Loucy (cell line): Measurements from ENCODE around the gene SEMA5A.

ENCODE experiments used
- H2AFZ ChIP-seq: fragments of 200-600 bp; sonication (generic); 2 replicates; pipeline ENCODE4 v1.6.0; 2016; ENCODE audit warnings: antibody characterized with exemption, mild to moderate bottlenecking, low read length, moderate library complexity
- H3F3A ChIP-seq: fragments of 200-600 bp; 2 replicates; pipeline ENCODE4 v1.6.0; 2016; ENCODE audit warnings: antibody characterized with exemption, low read depth, mild to moderate bottlenecking
- H3K27me3 ChIP-seq: fragments of 200-600 bp; sonication (generic); 2 replicates; pipeline ENCODE4 v1.6.1; 2014; ENCODE audit warnings: low read length, mild to moderate bottlenecking; ENCODE audit not compliant: insufficient read depth, poor library complexity, severe bottlenecking
- H3K36me3 ChIP-seq: fragments of 200-600 bp; sonication (generic); 2 replicates; pipeline ENCODE4 v1.6.1; 2016; ENCODE audit warnings: low read length; ENCODE audit not compliant: insufficient read depth
- H3K4me1 ChIP-seq: fragments of 200-600 bp; sonication (generic); 2 replicates; pipeline ENCODE4 v1.5.1; 2014; ENCODE audit warnings: low read length, mild to moderate bottlenecking; ENCODE audit not compliant: insufficient read depth, poor library complexity, severe bottlenecking
- H3K4me2 ChIP-seq: fragments of 200-600 bp; sonication (generic); 2 replicates; pipeline ENCODE4 v1.6.0; 2014; ENCODE audit warnings: antibody characterized with exemption, low read length, low read depth, mild to moderate bottlenecking; ENCODE audit not compliant: poor library complexity, severe bottlenecking
- H3K4me3 ChIP-seq: fragments of 200-600 bp; sonication (generic); 2 replicates; pipeline ENCODE4 v1.5.1; 2014; ENCODE audit warnings: low read length, mild to moderate bottlenecking, mixed read lengths; ENCODE audit not compliant: poor library complexity, severe bottlenecking
- H3K79me2 ChIP-seq: fragments of 200-600 bp; sonication (generic); 2 replicates; pipeline ENCODE4 v1.6.1; 2014; ENCODE audit warnings: low read length; ENCODE audit not compliant: insufficient read depth
- H3K9ac ChIP-seq: fragments of 200-600 bp; sonication (generic); 2 replicates; pipeline ENCODE4 v1.6.0; 2014; ENCODE audit warnings: mild to moderate bottlenecking, low read depth, low read length, moderate library complexity; ENCODE audit not compliant: poor library complexity, severe bottlenecking
- H3K9me2 ChIP-seq: fragments of 200-600 bp; sonication (generic); replicated peaks from 2 replicates; pipeline ENCODE4 v1.6.1; 2016; ENCODE audit warnings: low read depth, low read length, mixed read lengths
- H3K9me3 ChIP-seq: fragments of 200-600 bp; sonication (generic); 2 replicates; pipeline ENCODE4 v1.6.1; 2014; ENCODE audit warnings: mild to moderate bottlenecking, antibody characterized with exemption, low read length, low read depth; ENCODE audit not compliant: insufficient read depth
- H4K20me1 ChIP-seq: fragments of 200-600 bp; sonication (generic); 2 replicates; pipeline ENCODE4 v1.6.0; 2014; ENCODE audit warnings: antibody characterized with exemption, low read length, mild to moderate bottlenecking; ENCODE audit not compliant: insufficient read depth, poor library complexity, severe bottlenecking
- EZH2phosphoT487 ChIP-seq: fragments of 200-600 bp; IDR thresholded peaks from 2 replicates; pipeline ENCODE4 v1.6.1; 2018; ENCODE audit warnings: antibody characterized with exemption, mild to moderate bottlenecking, moderate library complexity, borderline replicate concordance
- TF ChIP-seq, protein P1 (sequence below): fragments of 200-600 bp; sonication (generic); conservative IDR thresholded peaks from 2 replicates; pipeline ENCODE4 v1.5.1; 2014; ENCODE audit warnings: mild to moderate bottlenecking, antibody characterized with exemption, low read length

SEMA5A gene

DNA sequence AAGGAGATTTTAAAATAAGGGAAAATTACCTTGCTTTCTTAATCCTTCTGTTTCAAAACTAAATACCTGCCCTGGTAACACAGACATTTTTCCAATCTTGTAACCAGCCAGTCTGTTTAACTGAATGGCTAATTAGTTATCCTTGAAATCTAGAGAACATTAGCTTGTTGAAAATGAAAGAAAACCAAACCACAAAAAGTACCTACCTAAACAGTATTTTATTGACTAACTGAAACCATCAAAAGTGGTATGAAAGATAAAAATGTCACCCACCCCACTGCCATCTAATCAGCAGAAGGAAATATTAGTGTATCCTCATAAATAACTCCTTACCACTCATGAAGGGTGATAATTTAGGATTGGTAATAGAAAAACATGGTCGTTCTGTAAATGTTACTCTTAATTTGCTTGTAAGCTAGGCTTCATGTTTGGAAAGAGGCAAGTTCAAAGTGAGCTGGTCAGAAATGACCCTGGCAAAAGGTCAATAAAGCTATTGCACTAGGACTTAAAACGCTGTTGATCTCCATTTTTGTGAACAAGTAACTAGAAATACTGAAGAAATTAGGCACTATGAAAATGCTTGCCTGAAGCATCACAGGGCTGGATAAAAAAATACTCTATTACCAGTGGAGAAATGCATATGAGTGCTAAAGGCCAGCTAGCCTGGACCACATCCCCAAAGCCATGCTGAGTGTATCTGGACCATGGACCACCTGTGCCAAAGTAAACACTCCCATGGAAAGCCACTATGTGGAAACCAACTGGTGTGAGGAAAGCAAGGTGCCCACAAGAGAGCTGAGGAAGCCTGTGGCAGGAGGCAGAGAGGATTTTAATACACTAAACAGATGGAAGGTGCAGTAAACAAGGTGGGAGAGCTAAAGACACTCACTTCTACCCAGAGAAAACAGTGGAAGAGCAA, 8.4 kb downstream of the SEMA5A start:
- peaks cover 10% of the 10 kb centered on the region for H3K4me1 ChIP-seq
- no peaks in the 10 kb centered on the region for H3K9me2 ChIP-seq
- no peak overlapping the region for H2AFZ ChIP-seq
- H3K9ac ChIP-seq: no peak overlapping the region
- no peaks in the 10 kb centered on the region for H3K79me2 ChIP-seq
- no peak for TF ChIP-seq EZH2phosphoT487
- no peak overlapping the region for H3K4me2 ChIP-seq
- no peaks in the 10 kb centered on the region for H3K9me3 ChIP-seq
- H3K4me3 ChIP-seq: no peak overlapping the region
- no peaks in the 10 kb centered on the region for H3K27me3 ChIP-seq
- no peaks in the 10 kb centered on the region for H3F3A ChIP-seq
- H4K20me1 ChIP-seq: no peaks in the 10 kb centered on the region
- no peaks in the 10 kb centered on the region for H3K36me3 ChIP-seq

DNA sequence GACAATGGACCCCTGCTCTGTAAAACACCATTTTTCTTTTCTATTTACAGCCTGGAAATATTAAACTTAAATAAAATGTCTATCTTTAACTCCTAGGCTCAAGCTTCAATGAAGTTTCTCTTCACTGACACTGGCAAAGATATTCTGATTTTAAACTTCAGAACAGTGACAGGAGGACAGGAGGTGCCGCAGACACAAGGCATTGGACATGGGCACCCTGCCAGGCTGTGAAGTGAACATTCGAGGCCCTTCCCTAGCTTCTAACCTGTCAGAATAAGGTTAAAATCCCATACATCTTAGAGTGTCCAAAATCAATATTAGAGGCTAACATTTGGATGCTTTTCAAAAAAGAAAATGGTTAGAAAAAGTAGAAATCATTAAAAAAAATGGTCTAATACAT, 9.2 kb downstream of the SEMA5A start:
- Histone ChIP-seq H3K9me3 (no peaks in the 10 kb centered on the region), H3K4me1 (peaks cover 10% of the 10 kb centered on the region), H3K36me3 (no peaks in the 10 kb centered on the region), H3F3A (no peaks in the 10 kb centered on the region), H3K9ac (no peak overlapping the region), H3K79me2 (no peaks in the 10 kb centered on the region), H4K20me1 (no peaks in the 10 kb centered on the region), H2AFZ (no peak overlapping the region), H3K4me3 (no peak overlapping the region), H3K27me3 (no peaks in the 10 kb centered on the region), H3K4me2 (no peak overlapping the region), H3K9me2 (no peaks in the 10 kb centered on the region)
- TF ChIP-seq, protein P1, sequence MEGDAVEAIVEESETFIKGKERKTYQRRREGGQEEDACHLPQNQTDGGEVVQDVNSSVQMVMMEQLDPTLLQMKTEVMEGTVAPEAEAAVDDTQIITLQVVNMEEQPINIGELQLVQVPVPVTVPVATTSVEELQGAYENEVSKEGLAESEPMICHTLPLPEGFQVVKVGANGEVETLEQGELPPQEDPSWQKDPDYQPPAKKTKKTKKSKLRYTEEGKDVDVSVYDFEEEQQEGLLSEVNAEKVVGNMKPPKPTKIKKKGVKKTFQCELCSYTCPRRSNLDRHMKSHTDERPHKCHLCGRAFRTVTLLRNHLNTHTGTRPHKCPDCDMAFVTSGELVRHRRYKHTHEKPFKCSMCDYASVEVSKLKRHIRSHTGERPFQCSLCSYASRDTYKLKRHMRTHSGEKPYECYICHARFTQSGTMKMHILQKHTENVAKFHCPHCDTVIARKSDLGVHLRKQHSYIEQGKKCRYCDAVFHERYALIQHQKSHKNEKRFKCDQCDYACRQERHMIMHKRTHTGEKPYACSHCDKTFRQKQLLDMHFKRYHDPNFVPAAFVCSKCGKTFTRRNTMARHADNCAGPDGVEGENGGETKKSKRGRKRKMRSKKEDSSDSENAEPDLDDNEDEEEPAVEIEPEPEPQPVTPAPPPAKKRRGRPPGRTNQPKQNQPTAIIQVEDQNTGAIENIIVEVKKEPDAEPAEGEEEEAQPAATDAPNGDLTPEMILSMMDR: no peak
- TF ChIP-seq EZH2phosphoT487: no peak

DNA sequence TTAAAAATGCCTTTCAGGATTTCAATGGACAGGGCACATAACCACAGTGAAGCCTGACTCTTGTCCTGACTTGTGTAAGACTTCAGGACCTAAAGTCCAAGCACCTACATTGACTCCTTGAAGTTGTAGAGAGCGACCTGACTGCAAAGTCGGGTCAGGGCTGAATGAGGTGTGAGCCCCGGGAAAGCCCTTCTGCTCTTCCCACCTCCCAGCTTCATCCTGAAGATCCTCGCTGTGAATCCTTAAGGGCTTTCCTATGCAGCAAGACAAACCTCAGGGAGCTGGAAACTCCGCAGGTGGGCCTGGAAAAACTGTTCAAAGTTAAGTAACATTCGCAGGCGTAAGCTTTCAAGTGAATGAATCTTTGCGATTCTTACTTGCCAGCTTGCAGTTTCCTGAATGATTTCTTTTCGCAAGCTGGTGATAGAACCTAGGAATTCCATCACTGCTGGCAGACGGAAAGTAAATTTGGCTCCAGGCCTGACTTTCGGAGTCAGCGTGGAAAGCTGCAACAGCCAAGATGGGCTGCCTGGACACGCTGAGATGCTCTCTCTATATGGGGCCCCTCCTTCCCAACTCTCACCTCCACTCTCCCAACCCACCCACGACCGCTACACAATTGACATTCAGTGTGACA, 10.9 kb downstream of the SEMA5A start:
- Histone ChIP-seq H3K9me2 (no peaks in the 10 kb centered on the region), H3K4me3 (no peak overlapping the region), H2AFZ (no peak overlapping the region), H3K36me3 (no peaks in the 10 kb centered on the region), H3K9me3 (no peaks in the 10 kb centered on the region), H3K4me2 (no peak overlapping the region), H3K9ac (no peak overlapping the region), H3F3A (no peaks in the 10 kb centered on the region), H3K4me1 (peaks cover 10% of the 10 kb centered on the region), H3K79me2 (no peaks in the 10 kb centered on the region), H3K27me3 (no peaks in the 10 kb centered on the region), H4K20me1 (no peaks in the 10 kb centered on the region)
- no peak for TF ChIP-seq EZH2phosphoT487
- TF ChIP-seq, protein P1: no peak
